ENCODE results near the gene FBXW11. TPM values are rescaled to one million over a fixed set of nuclear protein-coding genes. Genes with fewer than 3 reads are reported as not detected.

Gene FBXW11
- total RNA-seq, 1 experiment from 2014 or later = 52.0 TPM

GRCh38 chr5:171914726-171915338 is 91.6 kb downstream of the FBXW11 start:
- Histone ChIP-seq H3K9ac (ENCODE audit: low read length) (no peak overlapping the region), H4K20me1 (ENCODE audit: insufficient read depth) (peaks cover 5% of the 10 kb centered on the region; the same call in 1 of the 2 replicates), H3K36me3 (ENCODE audit: control insufficient read depth in 1 of 2, insufficient read depth in 2 of 2, low read length in 2 of 2) (no peaks in the 10 kb centered on the region), H3K4me3 (replicated peaks in 1 of 2; ENCODE audit: low read depth in 1 of 2, low read length in 2 of 2) (no peak overlapping the region), H3K9me2 (ENCODE audit: insufficient read depth) (no peaks in the 10 kb centered on the region), H3K27ac (ENCODE audit: low read depth, low read length) (no peak overlapping the region), H3K27me3 (ENCODE audit: insufficient read depth, low read length) (no peaks in the 10 kb centered on the region), H3K9me3 (ENCODE audit: control insufficient read depth in 1 of 2, insufficient read depth in 1 of 2, low read depth in 1 of 2, low read length in 2 of 2) (no peaks in the 10 kb centered on the region), H3K4me1 (ENCODE audit: control insufficient read depth in 1 of 2, insufficient read depth in 2 of 2, low read length in 2 of 2) (no peaks in the 10 kb centered on the region), H2AFZ (ENCODE audit: low read depth, low read length, poor library complexity, severe bottlenecking) (no peak overlapping the region), H3K4me2 (ENCODE audit: low read length) (no peak overlapping the region), H3K79me2 (ENCODE audit: insufficient read depth, low read length) (peaks cover 46% of the 10 kb centered on the region)
- TF ChIP-seq POLR2A (IDR thresholded peaks at IDR 0.05; ENCODE audit: borderline replicate concordance, extremely low read depth, insufficient read depth, insufficient read length) (no peak), ZFX (IDR thresholded peaks at IDR 0.05) (no peak), TCF7L2 (IDR thresholded peaks at IDR 0.05; ENCODE audit: borderline replicate concordance, extremely low read depth, insufficient read depth, insufficient read length) (no peak), POLR2AphosphoS5 (IDR thresholded peaks at IDR 0.05; ENCODE audit: low read depth, low read length) (no peak), ELF1 (IDR thresholded peaks at IDR 0.05; ENCODE audit: borderline replicate concordance, low read depth) (no peak), EGR1 (IDR thresholded peaks at IDR 0.05; ENCODE audit: low read depth) (no peak), CEBPB (IDR thresholded peaks at IDR 0.05; ENCODE audit: low read depth) (no peak)
- TF ChIP-seq, protein P1, sequence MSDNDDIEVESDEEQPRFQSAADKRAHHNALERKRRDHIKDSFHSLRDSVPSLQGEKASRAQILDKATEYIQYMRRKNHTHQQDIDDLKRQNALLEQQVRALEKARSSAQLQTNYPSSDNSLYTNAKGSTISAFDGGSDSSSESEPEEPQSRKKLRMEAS (IDR thresholded peaks at IDR 0.05) = no peak
- intact Hi-C loops (cut with micrococcal nuclease) = loop anchor here (1.0 to 10.0 kb wide), 3 partner anchors 273 to 780 kb away; partner anchors contain the start of genes SH3PXD2B and STK10
- ChIA-PET POLR2A (no interaction called here), RAD21 (ENCODE audit: low non-redundant PET in 1 of 2, low total read pairs in 2 of 2, uncharacterized antibody in 2 of 2, unreplicated experiment in 2 of 2) (no interaction called here), CTCF (no interaction called here)
- no peak for ATAC-seq
- DNase-seq (ENCODE audit: low read depth, low spot score) = no peak
- no TSS peak for BruUV-seq (replicated peaks)

DNA sequence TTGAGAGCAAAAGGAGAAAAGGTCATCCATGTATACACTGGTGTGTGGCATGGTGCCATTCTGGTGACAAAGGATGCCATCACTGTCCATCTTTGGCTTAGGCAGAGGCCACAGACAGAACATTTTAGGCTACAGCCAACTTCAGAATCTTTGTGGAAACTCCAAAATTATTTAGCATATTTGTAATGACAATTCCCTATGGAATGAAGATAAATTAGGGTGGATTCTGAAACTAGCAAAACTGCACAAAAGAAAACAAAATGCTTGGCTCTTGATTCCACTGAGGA is 92.5 kb downstream of the FBXW11 start:
- DNase-seq (ENCODE audit: low read depth, low spot score) (no peak), ATAC-seq (no peak)
- H3K4me3 ChIP-seq (replicated peaks in 1 of 2; ENCODE audit: low read depth in 1 of 2, low read length in 2 of 2) = no peak overlapping the region
- CTCF ChIA-PET = interaction anchor here (1.0 to 3.5 kb wide), 3 partner anchors 93 to 378 kb away, joined by 3 to 40 read pairs (median 19); partner anchors contain the start of gene FBXW11
- RAD21 ChIA-PET (ENCODE audit: low non-redundant PET in 1 of 2, low total read pairs in 2 of 2, uncharacterized antibody in 2 of 2, unreplicated experiment in 2 of 2) = no interaction called here
- no peak overlapping the region for H3K27ac ChIP-seq (ENCODE audit: low read depth, low read length)
- no peaks in the 10 kb centered on the region for H3K4me1 ChIP-seq (ENCODE audit: control insufficient read depth in 1 of 2, insufficient read depth in 2 of 2, low read length in 2 of 2)
- H2AFZ ChIP-seq (ENCODE audit: low read depth, low read length, poor library complexity, severe bottlenecking) = no peak overlapping the region
- H3K9ac ChIP-seq (ENCODE audit: low read length) = no peak overlapping the region
- POLR2A ChIA-PET = no interaction called here
- H3K4me2 ChIP-seq (ENCODE audit: low read length) = no peak overlapping the region
- H3K36me3 ChIP-seq (ENCODE audit: control insufficient read depth in 1 of 2, insufficient read depth in 2 of 2, low read length in 2 of 2) = no peaks in the 10 kb centered on the region; a peak in 1 of 4 replicates
- no peaks in the 10 kb centered on the region for H3K9me3 ChIP-seq (ENCODE audit: control insufficient read depth in 1 of 2, insufficient read depth in 1 of 2, low read depth in 1 of 2, low read length in 2 of 2)
- peaks cover 5% of the 10 kb centered on the region; the same call in 1 of the 2 replicates for H4K20me1 ChIP-seq (ENCODE audit: insufficient read depth)
- no peaks in the 10 kb centered on the region for H3K9me2 ChIP-seq (ENCODE audit: insufficient read depth)
- BruUV-seq (replicated peaks) = no TSS peak
- intact Hi-C loops (cut with micrococcal nuclease) = loop anchor here (5.0 to 10.0 kb wide), 2 partner anchors 538 to 781 kb away; partner anchors contain the start of gene SH3PXD2B
- TF ChIP-seq CTCF (IDR thresholded peaks at IDR 0.05 in 2 of 3, conservative IDR thresholded peaks at IDR 0.05 in 1 of 3; ENCODE audit: borderline replicate concordance in 1 of 3, insufficient read depth in 1 of 3, low read depth in 2 of 3, low read length in 2 of 3) (no peak), JUND (IDR thresholded peaks at IDR 0.05) (no peak), TCF7L2 (IDR thresholded peaks at IDR 0.05; ENCODE audit: borderline replicate concordance, extremely low read depth, insufficient read depth, insufficient read length) (no peak), FOSL1 (IDR thresholded peaks at IDR 0.05; ENCODE audit: low read depth) (no peak)
- H3K79me2 ChIP-seq (ENCODE audit: insufficient read depth, low read length) = peaks cover 40% of the 10 kb centered on the region
- H3K27me3 ChIP-seq (ENCODE audit: insufficient read depth, low read length) = no peaks in the 10 kb centered on the region
